GM13977 (cell line): ENCODE data around the gene OSBPL9.

Experiments
- DNase-seq: peaks from one replicate; pipeline ENCODE4 v3.0.0; 2012; ENCODE audit warnings: low spot score
- in situ Hi-C: fragments of 300-500 bp; cut with MboI; formaldehyde crosslinking; loops from one replicate; pipeline ENCODE4 v1.12.0; 2022; ENCODE audit warnings: low sequenced_read_pairs, low pct_unique_long_range_greater_than_20kb, mixed read lengths, inconsistent platforms; ENCODE audit not compliant: unreplicated experiment
- TF ChIP-seq, protein P1 (sequence below): IDR thresholded peaks from 2 replicates; pipeline ENCODE4 v1.5.1; 2012; ENCODE audit warnings: mild to moderate bottlenecking, control low read depth; ENCODE audit not compliant: insufficient read depth; ENCODE audit errors: extremely low read depth, missing control alignments

Gene OSBPL9

DNA sequence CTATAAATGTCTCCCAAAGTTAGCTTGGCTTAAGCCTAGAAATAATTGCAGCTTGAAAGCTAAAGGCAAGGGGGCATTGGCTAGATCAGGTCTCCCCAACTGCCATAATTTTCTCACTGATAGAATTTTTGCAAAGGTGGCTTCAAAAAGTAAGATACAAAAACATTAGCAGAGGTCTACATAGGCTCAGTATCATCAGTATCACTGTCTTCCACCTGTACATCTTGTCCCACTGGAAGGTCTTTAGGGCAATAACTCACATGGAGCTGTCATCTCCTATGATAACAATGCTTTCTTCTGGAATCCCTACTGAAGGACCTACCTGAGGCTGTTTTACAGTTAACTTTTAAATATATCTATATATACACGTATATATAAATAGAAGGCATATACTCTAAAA lies 14.9 kb downstream of the OSBPL9 start:
- in situ Hi-C loops, result no loop called here
- no peak for DNase-seq
- TF ChIP-seq, protein P1, sequence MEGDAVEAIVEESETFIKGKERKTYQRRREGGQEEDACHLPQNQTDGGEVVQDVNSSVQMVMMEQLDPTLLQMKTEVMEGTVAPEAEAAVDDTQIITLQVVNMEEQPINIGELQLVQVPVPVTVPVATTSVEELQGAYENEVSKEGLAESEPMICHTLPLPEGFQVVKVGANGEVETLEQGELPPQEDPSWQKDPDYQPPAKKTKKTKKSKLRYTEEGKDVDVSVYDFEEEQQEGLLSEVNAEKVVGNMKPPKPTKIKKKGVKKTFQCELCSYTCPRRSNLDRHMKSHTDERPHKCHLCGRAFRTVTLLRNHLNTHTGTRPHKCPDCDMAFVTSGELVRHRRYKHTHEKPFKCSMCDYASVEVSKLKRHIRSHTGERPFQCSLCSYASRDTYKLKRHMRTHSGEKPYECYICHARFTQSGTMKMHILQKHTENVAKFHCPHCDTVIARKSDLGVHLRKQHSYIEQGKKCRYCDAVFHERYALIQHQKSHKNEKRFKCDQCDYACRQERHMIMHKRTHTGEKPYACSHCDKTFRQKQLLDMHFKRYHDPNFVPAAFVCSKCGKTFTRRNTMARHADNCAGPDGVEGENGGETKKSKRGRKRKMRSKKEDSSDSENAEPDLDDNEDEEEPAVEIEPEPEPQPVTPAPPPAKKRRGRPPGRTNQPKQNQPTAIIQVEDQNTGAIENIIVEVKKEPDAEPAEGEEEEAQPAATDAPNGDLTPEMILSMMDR, result no peak

DNA sequence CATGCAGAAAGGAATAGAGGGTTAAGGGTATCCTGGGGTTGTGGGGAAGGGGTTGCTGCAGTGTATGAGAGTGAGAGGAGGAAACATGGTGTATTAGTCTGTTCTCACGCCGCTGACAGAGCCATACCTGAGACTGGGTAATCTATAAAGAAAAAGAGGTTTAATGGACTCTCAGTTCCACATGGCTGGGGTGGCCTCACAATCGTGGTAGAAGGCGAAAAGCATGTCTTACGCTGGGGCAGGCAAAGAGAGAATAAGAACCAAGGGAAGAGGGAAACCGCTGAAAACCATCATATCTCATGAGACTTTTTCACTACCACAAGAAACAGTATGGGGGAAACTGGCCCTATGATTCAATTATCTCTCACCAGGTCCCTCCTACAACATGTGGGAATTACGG lies 17.7 kb downstream of the OSBPL9 start:
- no peak for DNase-seq
- in situ Hi-C loops, result no loop called here
- TF ChIP-seq, protein P1, result no peak

DNA sequence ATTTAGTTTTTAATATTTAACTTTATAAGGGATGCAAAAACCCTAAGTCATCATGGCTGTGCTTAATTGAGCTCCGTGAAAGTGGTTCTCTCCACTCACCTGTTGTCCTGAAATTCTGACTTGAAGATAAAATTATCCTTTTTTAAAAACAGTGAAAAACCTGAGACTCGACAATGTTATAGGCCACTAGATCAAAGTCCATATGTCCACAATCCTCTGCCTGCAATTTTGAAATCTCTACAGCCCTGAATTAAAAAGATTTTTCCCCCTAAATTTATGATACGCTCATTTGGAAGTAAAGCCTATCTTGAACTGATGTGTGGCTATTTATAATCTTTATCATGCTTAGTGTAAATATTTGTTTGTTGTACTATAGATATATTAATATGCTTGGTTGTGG lies 18.7 kb downstream of the OSBPL9 start:
- TF ChIP-seq, protein P1, result no peak
- in situ Hi-C loops, result no loop called here
- DNase-seq, result no peak

DNA sequence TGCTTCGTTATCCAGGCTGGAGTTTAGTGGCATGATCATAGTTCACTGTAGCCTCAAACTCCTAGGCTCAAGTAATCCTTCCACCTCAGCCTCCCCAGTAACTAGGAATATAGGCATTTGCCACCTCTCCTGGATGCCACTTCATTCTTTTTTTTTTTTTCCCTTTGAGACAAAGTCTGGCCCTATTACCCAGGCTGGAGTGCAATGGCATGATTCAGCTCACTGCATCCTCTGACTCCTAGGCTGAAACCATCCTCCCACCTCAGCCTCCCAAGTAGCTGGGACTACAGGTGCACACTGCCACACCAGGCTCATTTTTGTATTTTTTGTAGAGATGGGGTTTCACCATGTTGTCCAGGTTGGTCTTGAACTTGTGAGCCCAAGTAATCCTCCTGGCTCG lies 19.3 kb downstream of the OSBPL9 start:
- DNase-seq, result no peak

DNA sequence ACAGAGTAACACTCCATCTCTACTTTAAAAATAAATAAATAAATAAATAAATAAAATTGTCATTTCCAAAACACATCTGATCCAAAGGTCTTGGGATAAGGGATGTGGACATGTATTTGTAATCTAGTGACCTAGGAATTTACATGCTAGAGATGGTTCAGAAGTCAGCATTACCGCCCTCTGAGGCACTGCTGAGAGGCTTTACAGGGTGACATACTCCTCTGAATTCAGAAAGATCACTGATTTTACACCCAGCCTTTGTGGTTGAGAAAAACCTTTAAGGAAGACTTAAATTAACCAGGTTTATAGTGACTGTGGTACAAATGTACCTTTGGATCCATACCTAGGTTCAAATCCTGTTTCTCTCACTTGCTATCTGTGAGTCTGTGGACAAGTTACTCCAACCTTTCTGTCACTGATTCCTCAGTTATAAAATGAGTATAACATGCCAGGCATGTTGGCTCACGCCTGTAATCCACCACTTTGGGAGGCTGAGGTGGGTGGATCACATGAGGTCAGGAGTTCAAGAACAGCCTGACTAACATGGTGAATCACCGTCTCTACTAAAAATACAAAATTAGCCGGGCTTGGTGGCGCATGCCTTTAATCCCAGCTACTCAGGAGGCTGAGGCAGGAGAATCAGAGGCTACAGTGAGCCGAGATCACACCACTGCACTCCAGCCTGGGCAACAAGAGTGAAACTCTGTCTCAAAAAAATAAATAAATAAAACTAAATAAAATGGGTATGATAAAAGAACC lies 20.1 kb downstream of the OSBPL9 start:
- DNase-seq, result no peak
- TF ChIP-seq, protein P1, result no peak
- in situ Hi-C loops, result no loop called here

More for the DNA sequence above, 19.3 kb downstream of the OSBPL9 start:
- in situ Hi-C loops, result no loop called here
- TF ChIP-seq, protein P1, result no peak

DNA sequence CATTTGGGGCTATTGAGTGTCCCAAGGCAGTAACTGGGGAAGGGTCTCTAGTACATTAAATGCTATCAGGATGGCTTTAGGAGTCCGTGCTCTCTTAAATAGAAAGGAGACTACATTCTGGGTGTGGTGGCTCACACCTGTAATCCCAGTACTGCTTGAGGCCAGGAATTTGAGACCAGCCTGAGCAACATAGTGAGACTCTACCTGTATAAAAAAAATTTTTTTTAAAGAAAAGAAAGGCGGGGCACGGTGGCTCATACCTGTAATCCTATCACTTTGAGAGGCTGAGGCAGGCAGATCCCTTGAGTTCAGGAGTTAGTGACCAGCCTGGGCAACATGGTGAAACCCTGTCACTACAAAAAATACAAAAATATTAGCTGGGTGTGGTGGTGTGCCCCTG lies 21.5 kb downstream of the OSBPL9 start:
- in situ Hi-C loops, result no loop called here
- no peak for DNase-seq
- TF ChIP-seq, protein P1, result no peak

DNA sequence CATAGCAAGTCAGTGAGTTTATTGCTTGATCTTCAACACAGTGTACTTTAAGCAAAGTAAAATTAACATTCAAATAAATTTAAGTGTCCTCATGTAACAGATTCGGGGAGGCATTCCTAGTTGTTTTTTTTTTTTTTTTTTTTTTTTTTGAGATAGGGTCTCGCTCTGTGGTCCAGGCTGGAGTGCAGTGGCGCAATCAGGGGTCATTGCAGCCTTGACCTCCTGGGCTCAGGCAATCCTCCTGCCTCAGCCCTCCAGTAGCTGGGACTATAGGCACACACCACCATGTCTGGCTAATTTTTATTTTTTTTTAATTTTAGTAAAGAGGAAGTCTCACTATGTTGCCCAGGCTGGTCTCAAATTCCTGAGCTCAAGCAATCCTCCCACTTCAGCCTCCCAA lies 22.8 kb downstream of the OSBPL9 start:
- TF ChIP-seq, protein P1, result no peak
- in situ Hi-C loops, result no loop called here
- DNase-seq, result no peak
